Measurements from ENCODE around the gene ATG7. TPM values are rescaled to one million over a fixed set of nuclear protein-coding genes. Genes with fewer than 3 reads are reported as not detected.

The ATG7 gene
- total RNA-seq, 8 experiments from 2014 or later, result 16.9 to 39.4 (median 24.8) TPM

DNA sequence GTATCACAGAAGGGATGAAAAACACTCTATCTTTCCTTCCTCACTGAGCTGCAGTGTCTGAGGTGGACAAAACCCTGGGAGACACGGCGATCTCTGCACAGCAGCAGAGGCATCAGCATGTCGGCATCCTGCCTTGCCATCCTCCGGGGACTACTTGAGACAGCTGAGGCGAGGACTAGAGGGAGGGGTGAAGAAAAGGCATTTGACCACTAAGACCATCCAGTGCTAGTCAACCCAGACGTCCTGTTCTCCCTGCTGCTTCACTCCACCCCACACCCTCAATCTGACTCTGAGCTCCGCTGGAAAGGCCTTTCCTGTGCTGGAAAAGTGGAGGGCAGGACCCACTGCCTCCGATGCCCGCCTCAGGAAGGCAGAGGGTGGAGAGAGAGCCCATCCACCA lies 304.3 kb downstream of the ATG7 start:
- H3K4me3 ChIP-seq, result no peak overlapping the region
- no peak overlapping the region for H3K27ac ChIP-seq
- 20 to 77% (median 70%) methylated on average over 1 to 9 of the region's 9 CpGs; no CpG with 5 or more reads in 4 of the 10 experiments for WGBS, 10 experiments
- ATAC-seq (replicated peaks in 6 of 8), result peak in 4 of 8 experiments; percentile 22 to 35 (median 30)
- in situ Hi-C loops (cut with MboI; ENCODE audit: low pct_unique_long_range_greater_than_20kb in 2 of 9, low sequenced_read_pairs in 9 of 9, unreplicated experiment in 9 of 9), result no loop called here
- H3K4me1 ChIP-seq (replicated peaks in 1 of 2), result peaks cover 10 to 14% of the 10 kb centered on the region in 2 donors

DNA sequence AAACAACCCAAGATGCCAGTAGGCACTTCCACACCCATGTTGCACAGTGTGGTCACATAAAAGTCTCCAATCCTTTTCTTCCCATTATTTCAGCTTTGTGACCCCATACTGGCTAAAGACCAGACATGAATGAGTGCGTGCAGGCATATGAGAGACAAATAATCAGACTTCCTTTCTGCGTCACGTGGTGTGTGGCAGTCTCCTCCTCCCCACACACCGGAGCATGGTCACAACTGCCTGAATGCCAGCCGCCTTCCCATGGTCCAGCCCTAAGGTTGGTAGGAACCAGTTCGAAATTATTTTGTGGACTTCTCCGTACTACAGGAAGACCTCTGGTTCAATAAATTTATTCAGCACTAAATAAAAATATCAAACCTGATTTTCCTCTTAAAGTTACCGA lies 306.0 kb downstream of the ATG7 start:
- H3K27ac ChIP-seq, result no peak overlapping the region
- in situ Hi-C loops (cut with MboI; ENCODE audit: low pct_unique_long_range_greater_than_20kb in 2 of 9, low sequenced_read_pairs in 9 of 9, unreplicated experiment in 9 of 9), result no loop called here
- ATAC-seq (replicated peaks in 6 of 8), result peak in 2 of 8 experiments; percentile 4 to 48

DNA sequence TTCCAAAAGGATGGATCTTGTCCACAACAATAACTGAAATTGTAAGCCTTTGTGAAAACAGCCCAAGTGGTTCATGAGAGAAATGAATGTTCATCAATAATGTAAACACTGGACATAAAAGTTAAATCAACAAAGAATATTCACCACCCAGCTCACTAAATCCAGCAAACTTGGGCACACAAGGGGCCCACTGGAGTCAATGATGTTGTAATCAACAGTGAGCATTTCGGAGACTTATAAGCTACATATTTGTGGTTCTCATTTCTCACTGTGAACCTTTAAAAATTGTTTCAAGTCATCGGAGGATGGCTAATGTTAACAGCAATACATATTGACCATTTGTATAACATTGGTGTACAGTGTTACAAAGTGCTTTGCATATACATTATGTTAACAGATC lies 308.4 kb downstream of the ATG7 start:
- WGBS, 10 experiments, result 60 to 100% (median 85%) methylated on average over 1 to 2 of the region's 2 CpGs; no CpG with 5 or more reads in 2 of the 10 experiments
- Histone ChIP-seq H3K27ac (no peak overlapping the region), H3K4me1 (replicated peaks in 1 of 2) (peaks cover 39 to 40% of the 10 kb centered on the region in 2 donors), H3K4me3 (no peak overlapping the region)
- in situ Hi-C loops (cut with MboI; ENCODE audit: low pct_unique_long_range_greater_than_20kb in 2 of 9, low sequenced_read_pairs in 9 of 9, unreplicated experiment in 9 of 9), result no loop called here
- ATAC-seq (replicated peaks in 6 of 8), result no peak

More for the DNA sequence above, 306.0 kb downstream of the ATG7 start:
- Histone ChIP-seq H3K4me3 (no peak overlapping the region), H3K4me1 (replicated peaks in 1 of 2) (peaks cover 27 to 29% of the 10 kb centered on the region in 2 donors)
- 75 to 100% (median 90%) methylated on average over 1 to 8 of the region's 8 CpGs; no CpG with 5 or more reads in 1 of the 10 experiments for WGBS, 10 experiments

DNA sequence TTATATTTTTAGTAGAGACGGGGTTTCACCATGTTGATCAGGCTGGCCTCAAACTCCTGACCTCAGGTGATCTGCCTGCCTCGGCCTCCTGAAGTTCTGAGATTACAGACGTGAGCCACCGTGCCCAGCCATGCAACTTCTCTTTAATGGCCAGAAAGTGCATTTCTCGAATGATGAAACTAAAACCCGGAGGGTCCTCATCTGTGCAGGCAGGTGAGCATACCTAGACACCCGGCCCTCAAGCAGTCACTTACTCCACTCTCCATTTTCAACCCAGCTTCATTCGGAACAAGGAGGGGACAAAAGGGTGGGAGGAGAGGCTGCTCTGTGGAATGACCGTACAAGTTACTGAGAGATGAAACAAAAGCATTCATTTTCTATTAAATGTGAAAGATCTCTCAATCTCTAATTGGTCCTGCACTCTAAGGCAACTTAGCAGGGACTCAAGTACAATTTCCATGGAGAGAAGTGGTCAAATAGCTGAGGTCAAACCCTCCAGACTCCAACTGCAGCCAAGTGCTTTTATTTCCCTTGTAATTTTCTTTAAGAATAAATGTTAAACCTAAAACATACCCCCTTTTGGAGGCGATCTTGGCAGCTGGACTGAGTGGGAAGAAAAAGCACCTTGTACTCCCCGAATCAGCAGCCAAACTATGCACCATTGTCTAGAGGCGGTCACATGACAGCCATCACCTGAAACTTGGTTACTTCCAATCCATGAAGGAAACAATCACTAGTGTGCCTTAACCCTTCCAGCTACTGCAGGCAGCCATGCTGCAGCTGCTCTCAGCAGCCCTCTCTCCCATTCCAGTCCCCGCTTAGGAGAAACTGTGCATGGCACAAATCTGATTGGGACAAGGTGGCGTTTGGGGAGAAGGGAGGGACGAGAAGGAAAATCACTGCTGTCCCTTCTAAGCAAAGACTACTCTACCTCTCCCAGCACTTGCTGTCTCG lies 309.3 kb downstream of the ATG7 start:
- ATAC-seq (replicated peaks in 6 of 8), result peak; percentile 25 to 73 (median 60)
- in situ Hi-C loops (cut with MboI; ENCODE audit: low pct_unique_long_range_greater_than_20kb in 2 of 9, low sequenced_read_pairs in 9 of 9, unreplicated experiment in 9 of 9), result no loop called here
- H3K4me3 ChIP-seq, result peak overlapping the region; percentile 6 to 36 (median 28)
- 10 to 80% (median 30%) methylated on average over 1 to 12 of the region's 16 CpGs; no CpG with 5 or more reads in 1 of the 10 experiments for WGBS, 10 experiments
- H3K27ac ChIP-seq, result peak overlapping the region; percentile 27 to 50
- peaks cover 38 to 40% of the 10 kb centered on the region in 2 donors for H3K4me1 ChIP-seq (replicated peaks in 1 of 2)

DNA sequence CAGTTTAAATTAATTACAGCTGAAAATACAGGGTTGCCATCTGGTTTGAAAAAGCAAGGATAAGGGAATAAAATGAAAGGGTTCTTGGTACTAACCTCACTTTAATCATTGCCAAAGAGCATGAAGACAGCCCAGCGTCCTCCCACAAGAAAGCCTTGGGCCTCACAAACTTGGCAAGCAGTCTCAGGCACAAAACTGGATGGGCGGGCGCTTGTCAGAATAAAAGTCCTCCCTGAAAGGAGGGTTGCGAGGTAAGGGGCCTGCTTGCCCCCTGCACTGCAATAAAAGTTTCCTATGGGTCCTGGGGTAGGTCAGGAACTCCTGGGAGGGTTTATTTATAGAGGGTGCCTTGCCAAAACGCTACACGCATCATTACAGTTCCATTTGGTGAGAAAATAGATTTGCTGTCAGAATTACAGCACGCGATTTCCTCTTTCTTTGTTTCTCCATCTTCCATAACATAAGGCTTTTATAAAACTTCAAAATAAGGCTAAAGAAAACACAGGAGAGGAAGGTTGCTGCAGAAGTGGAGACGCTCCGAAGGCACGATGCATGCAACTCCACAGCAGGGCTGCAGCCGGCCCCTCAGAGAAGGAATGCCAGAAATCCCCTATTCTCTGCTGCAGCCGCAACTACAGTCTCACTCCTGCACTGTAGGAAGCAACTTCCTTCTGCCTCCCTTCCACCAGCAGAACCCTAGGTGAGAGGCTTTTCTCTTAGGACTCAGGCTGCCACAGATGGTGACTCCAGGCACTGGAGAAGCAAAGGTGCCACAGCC lies 310.2 kb downstream of the ATG7 start:
- Histone ChIP-seq H3K4me3 (peak overlapping the region; percentile 6 to 36 (median 28)), H3K27ac (peak overlapping the region; percentile 27 to 50), H3K4me1 (replicated peaks in 1 of 2) (peaks cover 37 to 40% of the 10 kb centered on the region in 2 donors)
- peak; percentile 76 to 91 (median 84) for ATAC-seq (replicated peaks in 6 of 8)
- 10 to 17% (median 14%) methylated on average over 2 to 8 of the region's 13 CpGs; no CpG with 5 or more reads in 2 of the 10 experiments for whole genome bisulfite sequencing, 10 experiments
- in situ Hi-C loops (cut with MboI; ENCODE audit: low pct_unique_long_range_greater_than_20kb in 2 of 9, low sequenced_read_pairs in 9 of 9, unreplicated experiment in 9 of 9), result no loop called here

DNA sequence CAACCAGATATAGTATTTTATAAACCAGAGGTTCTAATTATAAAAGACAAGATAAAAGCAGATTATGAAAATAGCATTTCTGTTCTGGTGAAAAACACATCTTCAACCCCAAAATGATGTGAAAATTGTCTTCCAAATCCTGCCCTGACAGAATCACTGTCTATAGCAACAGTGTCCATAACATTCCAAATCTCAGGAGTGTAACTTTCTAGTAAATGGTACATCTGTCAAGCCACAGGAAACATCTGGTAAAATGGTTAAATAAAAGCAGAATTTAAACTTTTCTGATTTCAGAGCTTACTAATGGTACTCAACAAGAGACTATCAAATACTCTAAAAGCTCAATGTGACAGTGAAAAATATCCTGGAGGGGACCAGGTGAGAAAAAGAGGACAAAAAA lies 311.0 kb downstream of the ATG7 start:
- peak in 1 of 8 experiments; percentile 7 for ATAC-seq (replicated peaks in 6 of 8)
- Histone ChIP-seq H3K4me3 (no peak overlapping the region), H3K27ac (no peak overlapping the region), H3K4me1 (replicated peaks in 1 of 2) (peaks cover 37 to 40% of the 10 kb centered on the region in 2 donors)
- in situ Hi-C loops (cut with MboI; ENCODE audit: low pct_unique_long_range_greater_than_20kb in 2 of 9, low sequenced_read_pairs in 9 of 9, unreplicated experiment in 9 of 9), result no loop called here

DNA sequence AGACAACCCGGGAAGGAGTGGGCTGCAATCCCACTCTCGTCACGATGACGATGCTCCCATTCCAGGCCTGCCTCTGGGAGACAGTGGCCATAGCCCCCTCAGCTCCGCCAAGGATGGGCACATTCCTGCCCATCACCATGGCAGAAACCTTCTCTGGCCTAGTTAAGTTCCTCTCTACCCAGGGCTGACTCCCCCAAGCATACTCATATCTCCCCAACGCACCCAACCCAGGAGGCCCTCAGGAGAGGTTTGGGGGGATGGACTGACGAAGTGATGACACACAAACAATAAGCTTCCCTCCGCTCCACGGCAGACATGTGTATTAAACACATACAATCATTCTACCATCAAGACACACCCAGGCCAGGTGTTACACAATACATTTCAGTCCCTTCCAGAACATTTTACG lies 311.4 kb downstream of the ATG7 start:
- H3K4me3 ChIP-seq, result no peak overlapping the region
- peak in 4 of 8 experiments; percentile 24 to 85 (median 68) for ATAC-seq (replicated peaks in 6 of 8)

DNA sequence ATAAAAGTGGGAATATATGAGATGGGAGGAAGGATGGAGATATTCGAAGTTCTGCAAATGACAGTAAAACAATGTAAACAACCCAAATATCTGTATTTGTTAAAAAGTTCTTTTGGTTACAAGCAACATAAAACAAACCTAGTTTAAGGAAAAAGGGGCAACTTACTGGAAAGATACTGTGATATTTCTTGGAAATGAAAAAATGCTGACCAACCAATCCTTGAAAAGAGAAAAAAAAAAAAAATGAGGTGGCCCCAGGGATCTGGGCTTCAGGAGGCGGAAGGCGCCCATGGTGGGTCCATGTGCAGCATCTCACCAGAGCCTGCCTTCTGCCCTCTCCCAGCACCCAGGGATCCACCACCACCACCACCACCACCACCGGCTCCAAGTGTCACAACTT lies 312.4 kb downstream of the ATG7 start:
- H3K4me3 ChIP-seq, result no peak overlapping the region
- H3K27ac ChIP-seq, result no peak overlapping the region
- no peak for ATAC-seq (replicated peaks in 6 of 8)
- peaks cover 42 to 47% of the 10 kb centered on the region in 2 donors for H3K4me1 ChIP-seq (replicated peaks in 1 of 2)
- in situ Hi-C loops (cut with MboI; ENCODE audit: low pct_unique_long_range_greater_than_20kb in 2 of 9, low sequenced_read_pairs in 9 of 9, unreplicated experiment in 9 of 9), result no loop called here
- 40 to 100% (median 96%) methylated on average over 1 to 4 of the region's 4 CpGs; no CpG with 5 or more reads in 1 of the 10 experiments for WGBS, 10 experiments

More for the DNA sequence above, 311.4 kb downstream of the ATG7 start:
- H3K27ac ChIP-seq, result no peak overlapping the region
- in situ Hi-C loops (cut with MboI; ENCODE audit: low pct_unique_long_range_greater_than_20kb in 2 of 9, low sequenced_read_pairs in 9 of 9, unreplicated experiment in 9 of 9), result no loop called here
- 25 to 75% (median 44%) methylated on average over 1 to 8 of the region's 10 CpGs; no CpG with 5 or more reads in 1 of the 10 experiments for WGBS, 10 experiments
- peaks cover 40 to 41% of the 10 kb centered on the region in 2 donors for H3K4me1 ChIP-seq (replicated peaks in 1 of 2)

DNA sequence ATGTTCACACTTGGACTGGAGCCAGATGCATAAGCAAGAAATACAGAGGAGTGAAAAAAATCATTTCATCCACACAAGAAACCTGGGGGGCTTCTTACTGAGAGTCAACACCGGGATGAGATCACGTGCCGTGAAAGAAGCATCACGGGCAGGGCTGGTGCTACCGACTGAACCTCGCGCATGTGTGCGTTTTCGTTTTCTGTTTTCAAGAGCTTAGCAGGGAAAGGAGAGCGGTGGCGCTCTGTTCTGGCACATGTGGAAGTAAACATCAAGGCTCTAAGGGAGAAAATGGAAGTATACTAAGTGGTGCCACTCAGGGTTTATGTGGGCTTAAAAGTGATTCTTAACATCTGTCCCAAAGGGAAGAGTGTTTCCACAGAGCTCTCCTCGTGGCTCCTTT lies 315.6 kb downstream of the ATG7 start:
- Histone ChIP-seq H3K27ac (no peak overlapping the region), H3K4me3 (no peak overlapping the region), H3K4me1 (replicated peaks in 1 of 2) (peaks cover 51 to 57% of the 10 kb centered on the region in 2 donors)
- ATAC-seq (replicated peaks in 6 of 8), result no peak
- in situ Hi-C loops (cut with MboI; ENCODE audit: low pct_unique_long_range_greater_than_20kb in 2 of 9, low sequenced_read_pairs in 9 of 9, unreplicated experiment in 9 of 9), result no loop called here
- WGBS, 10 experiments, result 42 to 100% (median 96%) methylated on average over 3 to 12 of the region's 12 CpGs; no CpG with 5 or more reads in 1 of the 10 experiments

DNA sequence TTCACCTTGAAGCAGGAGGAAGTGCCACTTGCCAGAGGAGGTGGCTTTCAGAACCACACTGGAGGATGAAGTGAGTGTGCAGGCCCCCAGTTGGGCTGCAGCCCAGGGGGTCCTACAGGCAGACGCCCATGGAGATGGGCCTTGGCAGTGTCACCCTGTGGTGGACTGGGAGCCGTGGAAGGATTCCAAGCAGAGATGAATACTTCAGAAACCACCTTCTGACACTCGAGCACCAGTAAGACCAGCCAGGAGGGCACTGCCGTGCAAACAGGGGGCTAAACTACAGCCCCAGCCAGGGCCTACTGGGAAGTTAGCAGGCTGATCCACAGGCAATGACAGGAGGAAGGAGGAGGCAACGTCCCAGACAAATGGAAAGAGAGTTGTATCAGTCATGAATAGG lies 316.1 kb downstream of the ATG7 start:
- Histone ChIP-seq H3K27ac (no peak overlapping the region), H3K4me3 (no peak overlapping the region), H3K4me1 (replicated peaks in 1 of 2) (peaks cover 51 to 57% of the 10 kb centered on the region in 2 donors)
- in situ Hi-C loops (cut with MboI; ENCODE audit: low pct_unique_long_range_greater_than_20kb in 2 of 9, low sequenced_read_pairs in 9 of 9, unreplicated experiment in 9 of 9), result no loop called here
- WGBS, 10 experiments, result 40 to 100% (median 73%) methylated on average over 1 to 4 of the region's 5 CpGs; no CpG with 5 or more reads in 3 of the 10 experiments
- ATAC-seq (replicated peaks in 6 of 8), result no peak

DNA sequence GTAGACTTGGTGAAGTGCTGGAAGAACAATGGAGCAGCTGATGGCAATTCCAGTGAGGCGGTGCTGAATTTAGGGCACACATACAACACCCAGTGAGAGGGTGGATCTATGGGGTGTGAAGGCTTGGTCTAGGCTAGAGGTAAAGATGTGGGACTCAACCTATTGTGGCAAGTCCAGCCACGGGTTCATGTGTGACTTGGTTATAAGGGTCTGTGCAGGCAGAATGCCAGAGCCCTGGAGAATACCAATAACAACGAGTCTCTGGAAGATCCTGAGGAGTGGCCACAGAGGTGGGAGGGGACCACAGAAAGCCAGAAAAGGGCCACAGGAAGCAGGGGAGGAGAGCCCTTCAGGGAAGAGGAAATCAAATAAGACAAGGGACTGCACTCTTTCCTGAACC lies 316.6 kb downstream of the ATG7 start:
- WGBS, 10 experiments, result 33 to 81% (median 68%) methylated on average over 1 to 3 of the region's 3 CpGs; no CpG with 5 or more reads in 2 of the 10 experiments
- in situ Hi-C loops (cut with MboI; ENCODE audit: low pct_unique_long_range_greater_than_20kb in 2 of 9, low sequenced_read_pairs in 9 of 9, unreplicated experiment in 9 of 9), result no loop called here
- Histone ChIP-seq H3K27ac (no peak overlapping the region), H3K4me3 (no peak overlapping the region), H3K4me1 (replicated peaks in 1 of 2) (peaks cover 51 to 57% of the 10 kb centered on the region in 2 donors)
- no peak for ATAC-seq (replicated peaks in 6 of 8)

DNA sequence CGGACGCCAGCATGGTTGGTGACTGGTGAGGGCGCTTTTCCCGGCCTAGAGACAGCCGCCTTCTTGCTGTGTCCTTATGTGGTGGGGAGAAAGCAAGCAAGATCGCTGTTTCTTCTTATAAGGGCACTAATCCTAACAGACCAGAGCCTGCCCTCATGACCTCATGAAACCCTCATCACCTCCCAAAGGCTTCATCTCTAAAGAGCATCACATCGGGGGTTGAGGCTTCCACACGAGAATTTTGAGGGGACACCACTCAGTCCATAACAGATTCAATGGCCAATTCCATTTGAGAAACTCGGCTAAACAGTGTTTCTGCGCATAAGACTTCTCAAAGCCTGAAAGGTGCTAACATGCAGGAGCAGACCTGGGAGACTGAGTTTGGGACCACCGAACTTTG lies 317.5 kb downstream of the ATG7 start:
- 50 to 87% (median 67%) methylated on average over 1 to 10 of the region's 11 CpGs; no CpG with 5 or more reads in 5 of the 10 experiments for WGBS, 10 experiments
- Histone ChIP-seq H3K27ac (peak overlapping the region in 1 of 2 donors; percentile 43), H3K4me1 (replicated peaks in 1 of 2) (peaks cover 53 to 58% of the 10 kb centered on the region in 2 donors), H3K4me3 (no peak overlapping the region)
- no peak for ATAC-seq (replicated peaks in 6 of 8)
- in situ Hi-C loops (cut with MboI; ENCODE audit: low pct_unique_long_range_greater_than_20kb in 2 of 9, low sequenced_read_pairs in 9 of 9, unreplicated experiment in 9 of 9), result no loop called here

DNA sequence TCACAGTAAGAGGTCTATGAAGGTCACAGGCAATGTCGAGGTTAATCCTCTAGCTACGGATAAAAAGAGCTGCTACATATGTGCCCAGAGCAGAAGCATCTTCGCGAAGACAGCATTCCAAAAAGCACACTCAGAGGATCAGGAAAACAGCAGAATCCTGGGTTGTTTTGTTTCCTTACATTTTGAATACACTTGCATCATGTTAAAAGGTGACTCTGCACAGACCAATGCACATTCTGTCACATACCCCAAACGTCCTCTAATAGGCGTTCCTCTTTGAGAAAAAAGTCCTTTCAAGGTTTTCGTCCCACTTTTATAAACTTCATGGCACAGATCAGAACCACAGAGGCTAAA lies 318.8 kb downstream of the ATG7 start:
- Histone ChIP-seq H3K4me1 (replicated peaks in 1 of 2) (peaks cover 47 to 55% of the 10 kb centered on the region in 2 donors), H3K4me3 (peak overlapping the region in 1 of 5 donors; percentile 13), H3K27ac (peak overlapping the region; percentile 74 to 77)
- peak; percentile 12 to 57 (median 42) for ATAC-seq (replicated peaks in 6 of 8)
- WGBS, 10 experiments, result 0 to 61% (median 23%) methylated on average over 1 to 7 of the region's 7 CpGs; no CpG with 5 or more reads in 2 of the 10 experiments
- in situ Hi-C loops (cut with MboI; ENCODE audit: low pct_unique_long_range_greater_than_20kb in 2 of 9, low sequenced_read_pairs in 9 of 9, unreplicated experiment in 9 of 9), result no loop called here
